H1 (cell line): ENCODE results near the gene MROH2A. TPM values are rescaled to one million over a fixed set of nuclear protein-coding genes. Genes with fewer than 3 reads are reported as not detected.

ENCODE experiments used
- CTCF ChIA-PET: fragments of 300-600 bp; sonication (Branson Sonifier 250); formaldehyde crosslinking; loops from one replicate; lab custom pipeline; 2021; ENCODE audit not compliant: partially characterized antibody; lab: Charles Lee
- POLR2A ChIA-PET: fragments of 300-600 bp; sonication (Branson Sonifier 250); formaldehyde crosslinking; loops from one replicate; lab custom pipeline; 2021; ENCODE audit warnings: inconsistent platforms; ENCODE audit not compliant: partially characterized antibody; lab: Charles Lee
- DNase-seq, 2 experiments: peaks; one replicate each; pipeline versions ENCODE4 v3.0.0 to v3.0.0-alpha.2; 2010 to 2022; ENCODE audit warnings: low spot score in 2 of 2, low read depth in 1 of 2, mixed read lengths in 1 of 2
- FAIRE-seq: peaks from 2 replicates; lab custom pipeline; 2011; peaks lifted over from hg19 to GRCh38; lab: Jason Lieb, UNC
- H2AFZ ChIP-seq: 2 replicates; pipeline ENCODE4 v1.8.1; 2012; ENCODE audit warnings: low read length, inconsistent platforms
- H2AK5ac ChIP-seq: 2 replicates; pipeline ENCODE4 v1.6.1; 2013; ENCODE audit warnings: low read depth, low read length
- H2BK120ac ChIP-seq: replicated peaks from 2 replicates; pipeline ENCODE3; 2013; ENCODE audit warnings: low read depth, low read length, inconsistent platforms
- H2BK12ac ChIP-seq: 2 replicates; pipeline ENCODE4 v1.6.1; 2013; ENCODE audit warnings: low read depth, low read length
- H2BK15ac ChIP-seq: 2 replicates; pipeline ENCODE4 v1.6.1; 2013; ENCODE audit warnings: low read length
- H2BK20ac ChIP-seq: 2 replicates; pipeline ENCODE4 v1.6.1; 2013; ENCODE audit warnings: low read length
- H2BK5ac ChIP-seq: 2 replicates; pipeline ENCODE4 v1.6.1; 2013; ENCODE audit warnings: low read depth, low read length
- H3K14ac ChIP-seq: 2 replicates; pipeline ENCODE4 v1.6.1; 2013; ENCODE audit warnings: inconsistent platforms; ENCODE audit not compliant: insufficient read length
- H3K18ac ChIP-seq: 2 replicates; pipeline ENCODE4 v1.6.1; 2013; ENCODE audit warnings: low read length; ENCODE audit errors: extremely low read depth
- H3K23ac ChIP-seq: 2 replicates; pipeline ENCODE4 v1.6.1; 2013; ENCODE audit warnings: inconsistent platforms; ENCODE audit not compliant: insufficient read length
- H3K23me2 ChIP-seq: 2 replicates; pipeline ENCODE4 v1.6.1; 2013; ENCODE audit warnings: low read depth, low read length
- H3K27ac ChIP-seq: 2 replicates; pipeline ENCODE4 v1.6.1; 2011; ENCODE audit warnings: low read depth, low read length, inconsistent platforms
- H3K27me3 ChIP-seq, 4 experiments: replicated peaks in 1 of 4; 1 replicate in 1 of 4; 2 replicates in 3 of 4; pipeline versions ENCODE4 v1.6.1 to v1.8.1; 2011 to 2013; ENCODE audit warnings: low read length in 3 of 4, mild to moderate bottlenecking in 3 of 4, inconsistent platforms in 2 of 4, mixed read lengths in 2 of 4, moderate library complexity in 1 of 4; ENCODE audit not compliant: control insufficient read depth in 3 of 4, insufficient read depth in 3 of 4; ENCODE audit errors: extremely low read depth in 1 of 4
- H3K36me3 ChIP-seq, 4 experiments: 2 replicates each; pipeline versions ENCODE4 v1.6.1 to v1.8.1; 2011 to 2013; ENCODE audit warnings: mild to moderate bottlenecking in 4 of 4, low read length in 3 of 4, moderate library complexity in 2 of 4, control low read depth in 1 of 4, inconsistent platforms in 1 of 4; ENCODE audit not compliant: insufficient read depth in 4 of 4, control insufficient read depth in 2 of 4
- H3K4ac ChIP-seq: replicated peaks from 2 replicates; pipeline ENCODE3; 2013; ENCODE audit warnings: low read length, low read depth, mixed read lengths, inconsistent platforms; ENCODE audit not compliant: insufficient read length
- H3K4me1 ChIP-seq, 4 experiments: replicated peaks in 1 of 4; 1 replicate in 1 of 4; 2 replicates in 3 of 4; pipeline versions ENCODE4 v1.6.1 to v1.8.1; 2011 to 2013; ENCODE audit warnings: low read length in 3 of 4, inconsistent platforms in 2 of 4, mixed read lengths in 1 of 4; ENCODE audit not compliant: insufficient read depth in 4 of 4, control insufficient read depth in 3 of 4
- H3K4me2 ChIP-seq, 2 experiments: 2 replicates each; pipeline versions ENCODE4 v1.6.1 to v1.8.1; 2011 to 2013; ENCODE audit warnings: low read depth in 2 of 2, low read length in 2 of 2, control low read depth in 1 of 2, inconsistent platforms in 1 of 2, mild to moderate bottlenecking in 1 of 2; ENCODE audit not compliant: insufficient read depth in 1 of 2
- H3K4me3 ChIP-seq, 4 experiments: fragments of 200-600, 300-600 bp in 1 of 4; sonication (generic), shearing (Covaris generic), sonication (Bioruptor Twin) in 1 of 4; 2 replicates each; pipeline versions ENCODE4 v1.5.1 to v1.8.1; 2011 to 2016; ENCODE audit warnings: low read length in 4 of 4, low read depth in 3 of 4, control low read depth in 2 of 4, inconsistent platforms in 2 of 4, mild to moderate bottlenecking in 2 of 4, mixed read lengths in 1 of 4, moderate library complexity in 1 of 4; ENCODE audit not compliant: insufficient read depth in 2 of 4; ENCODE audit errors: extremely low read depth in 1 of 4
- H3K56ac ChIP-seq: replicated peaks from 2 replicates; pipeline ENCODE3; 2013; ENCODE audit warnings: low read depth, mild to moderate bottlenecking, mixed read lengths, low read length, inconsistent platforms; ENCODE audit not compliant: insufficient read length
- H3K79me1 ChIP-seq: 2 replicates; pipeline ENCODE4 v1.6.1; 2013; ENCODE audit warnings: low read depth, low read length, control low read depth
- H3K79me2 ChIP-seq, 2 experiments: 2 replicates each; pipeline versions ENCODE4 v1.6.1 to v1.8.1; 2012 to 2013; ENCODE audit warnings: low read length in 2 of 2, mild to moderate bottlenecking in 2 of 2, inconsistent platforms in 1 of 2; ENCODE audit not compliant: insufficient read depth in 2 of 2, control insufficient read depth in 1 of 2
- H3K9ac ChIP-seq, 4 experiments: replicated peaks in 1 of 4; 1 replicate in 1 of 4; 2 replicates in 3 of 4; pipeline versions ENCODE4 v1.6.1 to v1.8.1; 2011 to 2013; ENCODE audit warnings: low read depth in 3 of 4, low read length in 3 of 4, control low read depth in 2 of 4, mild to moderate bottlenecking in 2 of 4, moderate library complexity in 2 of 4, inconsistent platforms in 1 of 4; ENCODE audit errors: extremely low read depth in 1 of 4
- H3K9me3 ChIP-seq, 2 experiments: 2 replicates each; pipeline versions ENCODE4 v1.6.1 to v1.8.1; 2012 to 2013; ENCODE audit warnings: mild to moderate bottlenecking in 2 of 2, moderate library complexity in 2 of 2, control low read depth in 1 of 2, inconsistent platforms in 1 of 2, low read depth in 1 of 2, low read length in 1 of 2, mixed read lengths in 1 of 2; ENCODE audit not compliant: insufficient read depth in 2 of 2
- H4K20me1 ChIP-seq, 2 experiments: replicated peaks in 1 of 2; 2 replicates each; pipeline versions ENCODE3 to v1.8.1; 2011 to 2013; ENCODE audit warnings: inconsistent platforms in 2 of 2, low read length in 2 of 2, mild to moderate bottlenecking in 1 of 2; ENCODE audit not compliant: insufficient read depth in 2 of 2, control insufficient read depth in 1 of 2
- H4K5ac ChIP-seq: 2 replicates; pipeline ENCODE4 v1.6.1; 2013; ENCODE audit warnings: low read length, low read depth, mixed read lengths, inconsistent platforms; ENCODE audit not compliant: insufficient read length
- H4K8ac ChIP-seq: 2 replicates; pipeline ENCODE4 v1.8.0; 2013; ENCODE audit warnings: mild to moderate bottlenecking, moderate library complexity, low read length, inconsistent platforms; ENCODE audit not compliant: insufficient read depth; ENCODE audit errors: extremely low read depth
- H4K91ac ChIP-seq: replicated peaks from 2 replicates; pipeline ENCODE3; 2013; ENCODE audit warnings: low read length, mixed read lengths, inconsistent platforms; ENCODE audit not compliant: insufficient read length
- ASH2L ChIP-seq: fragments of 200-600, 300-600 bp; sonication (generic); IDR thresholded peaks from one replicate; pipeline ENCODE4 v1.7.1; 2017; ENCODE audit warnings: low read length
- BACH1 ChIP-seq: IDR thresholded peaks from 2 replicates; pipeline ENCODE4 v1.6.1; 2012; ENCODE audit warnings: low read length, improper control_type of control experiment
- CEBPB ChIP-seq: IDR thresholded peaks from 2 replicates; pipeline ENCODE4 v1.6.1; 2012; ENCODE audit warnings: low read depth, low read length
- JUND ChIP-seq: IDR thresholded peaks from 2 replicates; pipeline ENCODE4 v1.6.1; 2011; ENCODE audit warnings: mild to moderate bottlenecking, improper control_type of control experiment, low read length
- KDM4A ChIP-seq: IDR thresholded peaks from one replicate; pipeline ENCODE4 v1.7.1; 2012; ENCODE audit warnings: low read depth, mild to moderate bottlenecking, moderate library complexity, low read length, inconsistent platforms; ENCODE audit not compliant: severe bottlenecking
- NRF1 ChIP-seq: IDR thresholded peaks from 2 replicates; pipeline ENCODE4 v1.6.1; 2011; ENCODE audit warnings: mild to moderate bottlenecking, low read depth, low read length, improper control_type of control experiment
- SIX5 ChIP-seq: IDR thresholded peaks from 2 replicates; pipeline ENCODE4 v1.6.1; 2011; ENCODE audit warnings: mild to moderate bottlenecking, low read depth, low read length
- SP2 ChIP-seq: IDR thresholded peaks from 2 replicates; pipeline ENCODE4 v1.6.1; 2012; ENCODE audit warnings: mild to moderate bottlenecking, low read length, inconsistent platforms
- TCF12 ChIP-seq: IDR thresholded peaks from 2 replicates; pipeline ENCODE4 v1.6.1; 2011; ENCODE audit warnings: low read depth, mild to moderate bottlenecking, low read length
- WGBS, 2 experiments: shearing (Covaris generic) in 1 of 2; methylation state at CpG; one replicate each; pipeline versions ENCODE4 v1.1.6 to v1.1.7; 2013 to 2015; ENCODE audit warnings: low lambda C conversion rate in 2 of 2, mixed read lengths in 2 of 2, inconsistent platforms in 1 of 2, low coverage in 1 of 2, missing lambda C conversion rate in 1 of 2; ENCODE audit not compliant: insufficient replicate concordance in 2 of 2, insufficient coverage in 1 of 2, insufficient read length in 1 of 2; ENCODE audit errors: extremely low coverage in 1 of 2, missing lambda C conversion rate in 1 of 2; 5-methylcytosine and 5-hydroxymethylcytosine counted together
- polyA plus RNA-seq, 7 experiments: library from polyadenylated mRNA; depleted of rRNA in 3 of 7; stranded (reverse) in 5 of 7; unstranded in 2 of 7; fragments of >200 nt in 5 of 7; fragments of 200-250 nt in 2 of 7; gene quantifications; 1 replicate in 5 of 7; 2 replicates in 1 of 7; 4 replicates in 1 of 7; pipeline versions ENCODE4 v1.2.1 to v1.2.3, GENCODE V29; 2011 to 2013; ENCODE audit warnings: missing spikeins in 2 of 7, mixed read lengths in 2 of 7
- total RNA-seq: library from RNA; stranded (reverse); fragmentation: NEBNext Ultra II Directional; extraction: Animal tissue kit (Norgen Biotek cat#: 25700); gene quantifications from 2 replicates; pipeline ENCODE4 v1.2.1, GENCODE V29; 2021
- TF ChIP-seq, protein P1 (sequence below): IDR thresholded peaks from 2 replicates; pipeline ENCODE4 v1.6.1; 2011; ENCODE audit warnings: low read depth, mild to moderate bottlenecking, low read length; ENCODE audit not compliant: insufficient read depth

The MROH2A gene
- total and polyA plus RNA-seq, 2 of the 8 experiments (the other 6 are each of a cell fraction or from before 2014, with no cell fraction given) = not detected

DNA sequence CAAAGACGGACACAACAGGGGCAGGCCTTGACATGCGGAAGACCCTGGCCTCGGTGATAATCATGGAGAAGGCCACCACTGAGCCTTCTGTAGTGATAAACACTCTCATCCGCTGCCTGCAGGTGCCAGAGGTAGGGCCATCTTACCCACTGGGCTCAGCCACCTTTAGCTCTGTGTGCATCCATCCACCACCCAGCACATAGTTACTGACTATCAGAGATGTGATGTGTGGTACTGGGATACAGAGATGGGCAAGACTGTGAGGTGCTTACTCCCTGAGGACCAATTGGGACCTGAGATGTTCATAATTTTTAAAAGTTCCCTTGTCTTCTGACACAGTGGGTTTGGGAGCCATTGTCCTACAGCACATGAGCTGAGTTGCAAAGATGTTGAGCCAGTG is 1.6 kb downstream of the MROH2A start:
- Histone ChIP-seq H2AFZ (no peak overlapping the region), H2BK15ac (no peak overlapping the region), H3K4me1 (no peaks in the 10 kb centered on the region), H3K4me2 (no peak overlapping the region), H4K20me1 (no peaks in the 10 kb centered on the region), H3K36me3 (no peaks in the 10 kb centered on the region), H2AK5ac (no peak overlapping the region), H3K27ac (no peak overlapping the region), H2BK120ac (no peak overlapping the region), H3K4me3 (no peak overlapping the region), H3K18ac (no peak overlapping the region), H3K14ac (no peak overlapping the region), H3K4ac (no peak overlapping the region), H3K23ac (no peak overlapping the region), H4K5ac (no peak overlapping the region), H3K9me3 (peaks cover 9 to 13% of the 10 kb centered on the region in 2 experiments; a peak in 3 of 4 replicates), H2BK20ac (no peak overlapping the region), H3K56ac (no peak overlapping the region), H3K79me2 (no peaks in the 10 kb centered on the region), H3K23me2 (no peaks in the 10 kb centered on the region; the same call in 1 of the 2 replicates), H4K91ac (no peak overlapping the region), H3K79me1 (no peaks in the 10 kb centered on the region), H3K27me3 (no peaks in the 10 kb centered on the region), H2BK12ac (no peak overlapping the region), H2BK5ac (no peak overlapping the region), H4K8ac (no peak overlapping the region), H3K9ac (no peak overlapping the region)
- ChIA-PET CTCF (interaction anchor here (0.7 kb wide), 1 partner anchor 43 kb away, joined by 3 read pairs; no protein-coding TSS in a partner anchor), POLR2A (no interaction called here)
- WGBS, 2 experiments = 96% methylated on average over 4 of the region's 4 CpGs; no CpG with 5 or more reads in 1 of the 2 experiments
- no peak for FAIRE-seq
- no peak for DNase-seq
- TF ChIP-seq BACH1 (no peak), NRF1 (no peak), KDM4A (no peak), SIX5 (no peak), CEBPB (no peak), ASH2L (no peak), TCF12 (no peak), JUND (no peak), SP2 (no peak)
- TF ChIP-seq, protein P1, sequence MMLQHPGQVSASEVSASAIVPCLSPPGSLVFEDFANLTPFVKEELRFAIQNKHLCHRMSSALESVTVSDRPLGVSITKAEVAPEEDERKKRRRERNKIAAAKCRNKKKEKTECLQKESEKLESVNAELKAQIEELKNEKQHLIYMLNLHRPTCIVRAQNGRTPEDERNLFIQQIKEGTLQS = no peak
